NCI-H748 (cell line): ENCODE data around the gene MAMDC4.
"Not testable (repeated sequence)": the region's sequence is repeated elsewhere in the genome, so short reads cannot be mapped to it uniquely, and the experiment has no call there.

Experiments used
- DNase-seq: peaks from one replicate; lab custom pipeline; 2025; ENCODE audit not compliant: unreplicated experiment; lab: John Stamatoyannopoulos, UW

Gene MAMDC4

DNA sequence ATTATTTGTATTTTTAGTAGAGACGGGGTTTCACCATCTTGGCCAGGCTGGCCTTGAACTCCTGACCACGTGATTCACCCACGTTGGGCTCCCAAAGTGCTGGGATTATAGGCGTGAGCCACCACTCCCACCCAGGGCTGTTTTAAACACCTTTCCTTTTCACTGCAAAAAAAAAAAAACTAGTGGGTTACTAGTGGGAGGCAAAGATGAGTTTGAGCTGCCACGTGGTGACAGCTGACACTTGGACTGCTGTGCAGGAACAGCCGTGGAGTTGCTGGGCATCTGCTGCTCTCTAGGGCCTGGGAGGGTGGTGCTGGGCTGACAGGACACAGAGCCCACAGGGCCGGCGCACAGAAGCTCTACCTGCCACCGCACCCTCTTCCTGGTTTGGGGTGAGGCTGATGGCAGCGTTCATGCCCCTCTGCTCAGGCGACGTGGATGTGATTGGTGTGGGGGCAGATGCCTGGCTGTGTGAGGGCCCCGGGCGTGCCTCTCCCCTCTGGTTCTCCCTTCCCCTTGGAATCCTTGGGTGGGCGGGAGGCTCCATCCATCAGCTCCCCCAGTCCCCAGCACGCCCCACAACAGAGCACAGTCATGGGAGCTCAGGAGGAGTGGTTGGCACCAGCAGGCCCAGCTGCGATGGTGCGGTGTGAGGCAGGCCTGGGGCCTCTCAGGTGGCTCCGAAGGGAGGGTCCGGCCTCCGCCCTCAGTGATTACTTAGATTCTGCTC lies 27.5 kb upstream of the MAMDC4 start:
- DNase-seq = no peak

DNA sequence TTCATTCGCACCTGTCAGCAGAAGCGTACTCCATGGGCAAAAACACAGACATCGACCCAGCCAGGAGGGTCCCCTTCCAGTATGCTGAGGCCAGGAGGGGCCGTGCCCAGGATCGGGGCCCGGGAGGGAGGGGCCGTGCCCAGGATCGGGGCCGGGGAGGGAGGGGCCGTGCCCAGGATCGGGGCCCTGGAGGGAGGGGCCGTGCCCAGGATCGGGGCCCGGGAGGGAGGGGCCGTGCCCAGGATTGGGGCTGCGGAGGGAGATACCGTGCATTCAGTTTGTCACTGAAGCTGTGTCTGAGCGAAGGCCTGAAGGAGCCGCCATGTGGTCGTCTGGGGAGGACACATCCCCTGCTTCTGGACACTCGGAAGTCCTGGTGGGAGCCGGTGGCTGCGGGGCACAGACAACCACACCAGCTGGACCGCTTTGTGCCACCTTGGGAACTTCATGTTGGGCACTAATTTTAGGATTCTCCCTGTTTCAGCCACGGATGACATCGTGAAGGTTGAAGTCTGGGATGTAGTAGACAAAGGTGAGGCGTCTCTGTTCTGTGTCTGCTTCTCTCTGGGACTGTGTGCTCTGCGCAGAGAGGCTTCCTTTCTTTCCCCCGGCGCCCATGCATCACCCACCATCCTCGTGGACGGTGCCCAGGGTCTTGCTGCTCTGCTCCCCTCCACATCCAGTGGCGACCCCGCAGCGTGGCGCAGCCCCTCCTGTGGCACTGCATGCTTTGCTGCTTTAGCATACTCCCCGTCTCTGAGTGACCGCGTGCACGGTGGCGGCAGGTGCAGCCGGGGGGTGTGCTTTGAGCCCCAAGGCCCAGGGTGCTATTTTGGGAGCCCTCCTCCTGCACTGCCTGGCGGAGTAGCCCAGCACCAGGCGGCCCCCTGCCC lies 26.6 kb upstream of the MAMDC4 start:
- DNase-seq = no peak

DNA sequence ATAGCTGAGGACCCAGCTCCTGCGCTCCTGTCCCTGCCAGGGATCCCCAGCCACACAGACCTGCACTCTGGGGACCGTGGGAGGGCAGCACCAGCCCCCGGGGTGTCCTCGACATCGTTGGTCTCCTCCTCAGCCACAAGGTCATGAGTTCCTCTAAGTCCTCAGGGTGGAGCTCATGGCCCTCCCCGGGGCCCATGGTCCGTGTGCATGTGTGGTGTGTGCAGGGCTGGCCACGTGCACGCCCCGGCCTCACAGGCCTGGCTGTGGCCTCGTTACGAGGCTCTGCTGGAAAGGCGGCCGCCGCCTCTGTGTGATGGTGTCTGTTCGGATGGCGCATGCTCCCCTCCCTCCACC lies 26.0 kb upstream of the MAMDC4 start:
- DNase-seq = no peak

DNA sequence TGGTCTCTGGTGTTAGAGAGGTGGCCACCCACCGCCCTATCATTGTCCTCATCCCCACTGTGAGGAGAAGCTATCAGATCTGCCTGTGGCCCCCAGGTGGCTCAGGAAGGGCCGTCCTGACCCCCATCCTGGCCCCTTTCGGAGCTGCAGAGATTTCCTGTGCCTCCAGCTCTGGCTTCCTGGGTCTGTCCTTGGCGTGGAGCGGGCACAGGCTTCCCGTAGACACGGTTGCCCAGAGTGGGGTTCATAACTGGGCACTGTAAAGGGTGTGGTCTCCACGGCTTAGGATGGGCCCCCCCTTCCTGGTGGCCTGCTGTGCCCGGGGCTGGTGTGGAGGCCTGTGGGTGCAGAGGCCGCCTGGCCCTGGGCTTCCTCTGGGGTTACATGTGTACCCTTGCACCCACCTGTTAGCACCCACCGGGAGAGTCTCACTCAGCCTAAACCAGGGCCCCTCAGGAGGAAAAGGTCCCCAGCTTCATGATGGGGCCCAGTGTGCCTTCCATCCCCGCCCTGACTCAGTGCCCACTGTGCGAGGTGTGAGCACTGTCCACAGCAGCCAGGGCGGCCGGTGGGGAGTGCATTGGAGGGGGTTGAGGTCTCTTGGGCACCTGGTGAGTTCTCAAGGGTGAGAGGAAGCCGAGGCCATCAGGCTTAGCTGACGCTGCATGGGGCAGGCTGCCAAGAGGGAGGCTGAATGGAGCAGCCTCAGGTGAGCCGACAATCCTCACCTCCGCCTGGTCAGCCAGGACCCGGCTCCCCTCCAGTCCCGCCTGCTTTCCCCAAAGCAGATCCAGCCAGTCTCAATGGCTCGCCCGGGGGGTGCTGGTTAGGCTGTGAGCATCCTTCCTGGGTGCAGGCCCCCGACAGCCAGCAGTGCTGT lies 25.2 kb upstream of the MAMDC4 start:
- DNase-seq = no peak

DNA sequence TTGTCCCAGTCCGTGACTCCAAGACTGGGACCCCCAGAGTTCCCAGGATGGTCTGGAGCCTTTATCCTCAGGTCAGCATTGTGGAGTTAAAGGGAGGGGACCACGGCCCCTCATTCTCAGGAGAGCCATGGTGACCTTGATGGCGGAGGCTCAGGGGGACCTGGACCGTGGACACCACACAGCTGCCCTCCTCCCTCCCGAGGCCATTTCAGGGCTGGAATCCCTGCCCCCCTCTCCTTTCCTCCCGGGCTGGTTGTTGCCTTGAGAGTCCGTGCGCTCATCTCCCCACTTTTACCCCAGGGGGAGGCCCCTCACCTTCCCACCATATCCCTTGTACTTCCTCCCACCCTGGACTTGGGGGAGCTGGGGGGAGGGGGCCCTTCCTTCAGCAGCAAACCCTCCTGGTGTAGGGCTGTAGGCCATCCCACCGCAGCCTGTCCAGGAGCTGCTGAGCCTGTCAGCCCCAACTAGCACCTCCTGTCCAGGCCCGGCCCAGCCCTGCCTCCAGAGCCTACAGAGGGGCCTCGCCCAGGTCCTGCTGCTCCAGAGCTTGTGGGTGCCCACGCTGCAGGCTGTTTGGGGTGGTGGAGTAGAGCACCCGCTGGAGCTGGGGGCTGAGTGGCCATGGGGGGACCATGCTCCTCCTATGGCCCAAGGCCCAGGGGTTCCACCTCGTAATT lies 24.2 kb upstream of the MAMDC4 start:
- DNase-seq = no peak

DNA sequence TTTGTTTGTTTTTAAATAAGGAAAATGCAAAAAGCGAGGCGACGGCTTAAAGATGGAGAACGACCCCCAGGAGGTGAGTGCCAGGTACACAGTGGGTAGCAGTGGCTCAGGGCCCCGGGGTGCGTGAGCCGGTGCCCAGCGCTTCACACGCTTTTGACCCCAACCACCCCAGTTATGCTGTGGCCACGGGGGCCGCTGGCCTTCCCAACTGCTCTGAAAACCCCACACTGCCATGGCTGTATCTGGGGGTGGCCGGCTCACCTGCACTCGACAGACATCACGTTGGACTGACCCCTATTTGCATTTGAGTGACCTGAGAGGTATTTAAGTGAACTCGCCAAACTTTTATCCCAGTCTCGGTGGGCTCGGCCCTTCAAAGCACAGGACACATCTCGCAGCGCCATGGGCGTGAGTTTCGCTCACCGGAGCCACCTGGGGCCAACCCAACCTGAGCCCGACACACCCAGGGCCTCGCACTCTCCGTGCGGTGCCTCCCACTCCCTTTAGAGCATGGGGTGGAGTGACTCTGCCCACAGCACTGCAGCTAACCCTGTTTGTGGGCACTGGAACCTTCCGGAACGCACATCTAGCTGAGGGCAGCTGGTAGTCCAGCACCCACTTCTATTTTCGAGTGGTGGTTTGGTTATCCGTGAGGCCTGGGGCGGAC lies 23.5 kb upstream of the MAMDC4 start:
- DNase-seq = no peak

DNA sequence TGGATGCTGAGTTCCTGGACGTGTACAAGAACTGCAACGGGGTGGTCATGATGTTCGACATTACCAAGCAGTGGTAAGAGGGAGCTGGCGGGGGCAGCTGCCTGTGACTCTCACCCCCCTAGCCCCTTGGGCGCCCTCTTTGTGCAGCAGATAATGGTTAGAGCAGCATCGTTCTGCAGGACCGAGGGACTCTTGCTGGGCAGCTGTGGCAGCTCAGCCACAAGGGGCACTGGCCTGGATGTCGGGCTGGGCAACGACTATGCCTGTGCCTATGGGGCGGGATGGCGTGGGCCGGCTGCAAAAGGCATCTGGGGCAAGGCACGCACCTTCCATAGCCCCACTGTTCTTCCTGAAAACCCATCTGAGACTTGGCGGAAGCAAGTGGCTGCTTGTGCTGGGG lies 22.7 kb upstream of the MAMDC4 start:
- DNase-seq = no peak

DNA sequence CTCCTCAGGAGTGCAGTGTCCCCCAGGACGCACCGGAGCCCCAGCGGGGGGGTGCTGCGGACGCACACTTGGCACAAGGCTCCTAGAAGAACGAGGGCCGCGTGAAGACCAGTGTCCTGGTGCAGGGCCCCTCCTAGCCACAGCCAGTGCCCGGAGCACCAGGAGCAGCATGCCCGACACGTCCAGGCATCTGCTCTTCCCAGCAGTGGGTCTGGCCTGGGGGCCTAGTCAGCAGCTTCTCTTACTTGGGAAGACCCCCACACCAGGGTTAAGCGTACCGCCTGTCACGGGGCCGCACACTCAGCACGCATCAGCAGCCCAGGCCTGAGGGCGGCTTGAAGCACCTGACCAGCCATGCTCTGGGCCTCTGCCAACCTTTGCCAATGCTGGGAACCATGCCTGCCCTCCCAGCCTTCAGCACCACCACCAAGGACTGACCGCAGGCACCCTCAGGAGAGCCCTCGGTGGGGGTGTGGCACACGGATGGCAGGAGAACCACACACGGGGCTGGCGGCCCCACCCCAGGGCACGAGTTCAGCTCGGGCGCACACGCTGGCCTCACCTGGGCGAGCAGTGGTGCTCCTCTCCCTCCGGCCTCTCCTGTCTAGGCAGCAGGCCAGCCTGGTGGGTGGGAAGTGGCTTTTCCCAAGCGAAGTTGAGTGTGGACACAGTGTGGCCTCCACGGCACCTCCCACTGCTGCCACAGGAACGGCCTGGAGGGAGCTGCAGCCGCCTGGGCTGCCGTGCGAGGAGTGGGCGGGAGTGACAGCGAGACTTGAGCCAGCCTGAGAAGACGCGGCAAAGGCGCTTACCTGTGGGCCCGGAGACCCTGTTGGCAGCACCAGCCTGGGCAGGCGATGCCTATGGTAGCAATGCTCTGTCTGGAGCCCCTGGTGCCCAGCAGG lies 21.9 kb upstream of the MAMDC4 start:
- DNase-seq = no peak

DNA sequence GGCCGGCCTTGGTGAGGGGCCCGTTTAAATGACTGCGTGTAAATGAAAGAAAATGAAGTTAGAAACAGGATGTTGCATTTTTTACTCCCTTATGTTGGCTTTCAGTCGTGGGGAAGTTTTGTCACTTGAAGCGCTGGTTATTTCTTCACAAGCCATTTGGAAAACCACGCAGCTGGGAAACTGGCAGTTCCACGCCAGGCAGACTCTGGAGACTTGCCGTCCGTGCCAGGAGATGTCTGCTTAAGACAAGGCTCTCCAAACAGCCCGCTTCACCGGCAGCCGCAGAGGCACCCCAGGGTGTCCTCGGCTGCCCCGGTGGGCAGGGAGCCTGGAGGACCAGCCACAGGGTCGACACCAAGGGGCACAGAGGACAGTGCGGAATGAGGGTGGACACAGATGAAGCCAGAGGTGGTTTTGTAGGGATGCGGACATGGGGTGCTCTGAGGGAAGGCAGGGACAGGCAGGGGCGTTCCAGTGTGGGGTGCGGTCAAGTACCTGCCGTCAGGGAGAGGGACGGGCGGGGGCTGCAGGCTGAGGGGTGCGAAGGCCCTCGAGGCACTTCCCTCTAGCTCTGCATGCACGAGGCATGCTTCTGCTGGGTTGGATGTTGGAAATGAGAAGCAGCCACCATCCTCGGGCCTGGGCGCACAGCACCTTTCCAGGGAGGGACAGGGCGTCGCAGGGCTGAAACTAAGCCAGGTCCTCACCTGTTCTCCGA lies 21.0 kb upstream of the MAMDC4 start:
- DNase-seq = no peak

DNA sequence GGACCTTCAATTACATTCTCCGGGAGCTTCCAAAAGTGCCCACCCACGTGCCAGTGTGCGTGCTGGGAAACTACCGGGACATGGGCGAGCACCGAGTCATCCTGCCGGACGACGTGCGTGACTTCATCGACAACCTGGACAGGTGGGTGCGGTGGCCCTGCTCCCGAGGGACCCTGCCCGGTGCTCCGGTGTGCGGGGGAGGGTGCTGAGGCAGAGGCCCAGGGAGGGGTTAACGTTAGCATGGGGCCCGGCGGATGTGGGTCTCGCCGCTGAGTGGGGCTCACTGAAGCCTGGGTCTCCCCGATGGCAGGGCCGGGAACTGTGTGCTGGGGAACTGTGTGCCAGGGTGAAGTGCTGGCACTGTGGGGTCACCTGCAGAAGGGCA lies 20.4 kb upstream of the MAMDC4 start:
- no peak for DNase-seq

DNA sequence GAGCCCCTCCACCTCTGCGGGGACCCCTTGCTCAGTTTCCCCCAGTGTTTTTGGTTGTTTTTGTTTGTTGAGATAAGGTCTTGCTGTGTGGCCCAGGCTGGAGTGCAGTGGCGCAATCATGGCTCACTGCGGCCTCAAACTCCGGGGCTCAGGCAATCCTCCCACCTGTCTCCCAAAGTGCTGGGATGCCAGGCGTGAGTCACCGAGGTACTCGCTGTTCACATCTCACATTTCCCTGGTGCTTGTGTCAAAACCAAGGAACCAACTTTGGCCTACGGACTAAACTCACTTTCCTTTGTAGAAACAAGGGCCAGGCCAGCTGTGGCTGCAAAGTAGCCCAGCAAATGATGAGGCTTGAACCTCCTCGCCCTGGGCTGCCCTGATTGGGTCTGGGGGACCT lies 19.6 kb upstream of the MAMDC4 start:
- no peak for DNase-seq

DNA sequence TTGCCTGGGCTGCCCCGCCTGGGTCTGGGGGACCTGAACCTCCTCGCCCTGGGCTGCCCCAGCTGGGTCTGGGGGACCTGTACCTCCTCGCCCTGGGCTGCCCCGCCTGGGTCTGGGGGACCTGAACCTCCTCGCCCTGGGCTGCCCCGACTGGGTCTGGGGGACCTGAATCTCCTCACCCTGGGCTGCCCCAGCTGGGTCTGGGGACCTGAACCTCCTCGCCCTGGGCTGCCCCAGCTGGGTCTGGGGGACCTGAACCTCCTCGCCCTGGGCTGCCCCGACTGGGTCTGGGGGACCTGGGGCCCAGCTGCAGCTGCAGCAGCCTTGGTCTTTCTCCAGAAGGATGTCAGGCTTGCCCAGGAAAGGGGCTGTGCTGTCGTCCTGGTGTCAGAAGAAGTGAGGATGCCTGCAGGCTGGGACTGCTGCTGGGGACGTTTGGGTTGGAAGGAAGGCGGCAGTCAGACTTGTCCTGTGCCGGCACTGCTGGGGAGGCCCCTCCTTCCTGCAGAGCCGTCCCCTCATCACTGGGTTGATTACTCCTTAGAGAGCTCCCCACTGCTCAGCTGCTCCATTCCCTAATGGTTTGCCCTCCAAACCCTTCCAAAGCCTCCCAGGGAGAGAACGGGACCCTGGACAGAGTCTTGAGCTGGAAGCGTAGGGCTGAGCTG lies 18.6 kb upstream of the MAMDC4 start:
- not testable (repeated sequence) for DNase-seq

DNA sequence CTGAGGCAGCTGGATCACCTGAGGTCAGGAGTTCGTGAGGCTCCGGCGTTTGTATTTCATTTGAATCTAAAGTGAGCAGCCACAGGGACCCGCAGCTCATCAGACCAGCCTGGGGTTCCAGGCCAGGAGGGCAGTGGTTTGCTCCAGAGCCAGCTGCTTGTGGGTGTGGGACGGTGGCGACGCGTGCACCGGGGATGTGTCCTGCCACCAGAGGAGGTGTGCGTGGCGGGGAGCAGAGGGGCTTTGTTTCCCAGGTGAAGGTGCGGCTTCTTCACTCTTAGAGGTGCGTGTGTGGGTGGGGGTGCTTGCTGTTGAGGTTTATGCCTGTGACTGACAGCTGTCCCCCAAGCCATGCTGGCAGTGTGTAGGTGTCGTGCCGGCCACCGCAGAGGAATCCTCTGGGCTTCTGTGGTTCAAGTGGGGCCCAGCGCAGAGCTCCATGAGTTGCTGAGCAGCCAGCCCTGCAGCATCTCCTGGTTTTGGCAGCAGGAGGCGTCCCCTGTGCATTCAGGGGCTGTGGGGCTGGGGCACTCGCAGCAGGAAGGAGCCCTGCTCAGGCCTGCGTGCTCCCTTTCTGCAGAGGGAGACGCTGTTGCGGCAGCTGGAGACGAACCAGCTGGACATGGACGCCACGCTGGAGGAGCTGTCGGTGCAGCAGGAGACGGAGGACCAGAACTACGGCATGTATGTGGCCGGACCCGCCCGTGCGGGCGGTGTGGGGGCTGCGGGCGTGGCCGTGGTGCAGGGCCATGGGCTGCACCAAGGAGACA lies 16.8 kb upstream of the MAMDC4 start:
- DNase-seq = no peak

DNA sequence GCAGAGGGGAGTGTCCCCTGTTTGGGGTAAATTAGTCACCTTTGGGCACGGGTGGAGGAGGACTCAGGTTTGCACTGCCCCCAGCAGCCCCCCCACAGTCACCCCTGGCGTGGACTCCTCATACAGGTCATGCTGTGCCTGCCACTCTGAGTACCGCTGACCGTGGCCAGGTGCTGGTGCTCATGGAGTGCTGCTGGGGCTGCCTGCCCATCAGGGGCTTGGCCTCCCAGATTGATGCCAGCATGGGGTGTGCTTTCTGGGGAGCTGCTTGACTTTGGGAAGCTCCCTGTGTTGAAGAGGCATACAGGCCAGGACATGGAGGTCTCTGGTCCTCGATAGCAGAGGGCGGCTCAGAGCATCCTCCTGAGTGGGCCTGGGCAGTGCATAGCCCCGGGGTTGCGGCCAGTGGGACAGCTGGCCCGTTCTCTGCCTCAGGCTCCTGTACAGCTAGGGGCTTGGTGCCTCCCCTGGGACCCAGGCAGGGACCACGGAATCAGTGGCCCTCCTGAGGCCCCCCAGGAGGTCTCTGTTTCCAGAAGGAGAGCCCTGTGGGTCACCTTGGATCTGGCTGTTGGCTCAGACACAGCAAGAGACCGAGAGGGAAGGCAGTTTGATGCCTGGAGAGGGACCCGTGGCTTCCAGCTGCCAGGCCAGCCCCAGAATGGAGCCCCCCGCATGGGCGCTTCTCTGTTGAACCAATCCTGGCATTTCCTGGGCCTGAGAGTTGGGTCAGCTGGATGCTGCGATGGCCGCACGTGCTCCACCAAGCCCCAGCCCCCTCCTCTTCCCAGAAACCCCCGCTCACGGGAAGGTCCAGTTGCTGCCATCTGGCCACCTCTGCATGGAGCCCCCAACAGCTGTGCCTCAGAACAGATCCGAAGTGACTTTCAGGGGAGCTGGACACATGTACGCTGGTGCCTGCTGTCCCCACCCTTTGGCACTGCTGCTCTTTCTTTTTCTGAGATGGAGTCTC lies 15.9 kb upstream of the MAMDC4 start:
- DNase-seq = no peak

DNA sequence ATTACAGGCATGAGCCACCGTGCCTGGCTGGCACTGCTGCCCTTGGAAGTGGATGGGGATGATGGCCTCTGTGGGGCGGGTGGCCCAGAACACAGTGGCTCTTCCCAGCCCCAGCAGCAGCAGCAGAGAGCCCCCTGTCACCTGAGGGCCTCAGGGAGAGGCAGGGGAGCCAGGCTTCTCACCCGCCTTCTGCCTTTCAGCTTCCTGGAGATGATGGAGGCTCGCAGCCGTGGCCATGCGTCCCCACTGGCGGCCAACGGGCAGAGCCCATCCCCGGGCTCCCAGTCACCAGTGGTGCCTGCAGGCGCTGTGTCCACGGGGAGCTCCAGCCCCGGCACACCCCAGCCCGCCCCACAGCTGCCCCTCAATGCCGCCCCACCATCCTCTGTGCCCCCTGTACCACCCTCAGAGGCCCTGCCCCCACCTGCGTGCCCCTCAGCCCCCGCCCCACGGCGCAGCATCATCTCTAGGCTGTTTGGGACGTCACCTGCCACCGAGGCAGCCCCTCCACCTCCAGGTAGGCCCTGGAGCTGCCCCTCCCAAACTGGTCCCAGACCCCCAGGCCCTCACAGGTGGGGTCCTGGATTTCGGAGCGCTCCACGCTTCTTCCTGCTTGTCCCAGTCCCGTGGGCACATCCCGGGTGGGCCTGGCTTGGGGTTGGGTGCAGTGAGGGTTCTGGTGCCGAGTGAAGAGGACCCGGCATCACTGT lies 14.8 kb upstream of the MAMDC4 start:
- DNase-seq = no peak

DNA sequence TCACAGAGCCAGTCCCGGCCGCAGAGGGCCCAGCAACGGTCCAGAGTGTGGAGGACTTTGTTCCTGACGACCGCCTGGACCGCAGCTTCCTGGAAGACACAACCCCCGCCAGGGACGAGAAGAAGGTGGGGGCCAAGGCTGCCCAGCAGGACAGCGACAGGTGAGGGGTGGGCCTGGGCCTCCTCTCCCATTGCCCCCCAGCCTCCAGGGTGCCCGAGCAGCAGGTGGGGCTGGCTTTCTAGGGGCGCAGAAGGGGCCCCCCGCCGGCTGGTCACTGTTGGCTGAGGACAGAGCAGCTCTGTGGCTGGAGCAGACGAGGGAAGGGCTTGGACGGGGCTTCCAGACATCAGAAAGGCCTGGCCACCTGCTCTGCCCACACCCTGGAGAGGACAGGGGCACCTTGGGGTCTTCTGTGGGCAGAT lies 14.3 kb upstream of the MAMDC4 start:
- not testable (repeated sequence) for DNase-seq
